CD4-positive, alpha-beta T cell (primary cell): ENCODE results near the gene BICD2. TPM values are rescaled to one million over a fixed set of nuclear protein-coding genes. Genes with fewer than 3 reads are reported as not detected.

Experiments
- ATAC-seq: fragments of 200-7000 bp; cut with Tn5 transposase; one replicate; pipeline ENCODE4 v1.10.0; 2022; ENCODE audit warnings: mild to moderate bottlenecking; ENCODE audit not compliant: poor library complexity
- CTCF ChIA-PET: fragments of 350-600 bp; sonication (Branson Sonifier 250); formaldehyde crosslinking; loops from one replicate; lab custom pipeline; 2021; ENCODE audit warnings: antibody characterized with exemption, inconsistent platforms; lab: Charles Lee
- POLR2A ChIA-PET: fragments of 350-600 bp; sonication (Branson Sonifier 250); formaldehyde crosslinking; loops from one replicate; lab custom pipeline; 2021; ENCODE audit warnings: antibody characterized with exemption, inconsistent platforms; lab: Charles Lee
- DNase-seq, 14 experiments: peaks; one replicate each; pipeline ENCODE4 v3.0.0-alpha.2; 2013 to 2020; ENCODE audit warnings: mixed read lengths in 2 of 14
- H3K27ac ChIP-seq, 2 donors: one replicate each; pipeline versions ENCODE4 v1.5.1 to v1.7.0; 2013; ENCODE audit warnings: low read length in 2 of 2, low read depth in 1 of 2, mild to moderate bottlenecking in 1 of 2
- H3K27me3 ChIP-seq, 2 experiments: 1 replicate in 1 of 2; 2 replicates in 1 of 2; pipeline versions ENCODE4 v1.6.1 to v1.7.0; 2013; ENCODE audit warnings: low read length in 2 of 2, control low read depth in 1 of 2, mild to moderate bottlenecking in 1 of 2, moderate library complexity in 1 of 2; ENCODE audit not compliant: insufficient read depth in 2 of 2, control insufficient read depth in 1 of 2
- H3K36me3 ChIP-seq: one replicate; pipeline ENCODE4 v1.6.1; 2013; ENCODE audit warnings: low read length, control low read depth; ENCODE audit not compliant: insufficient read depth
- H3K4me1 ChIP-seq: one replicate; pipeline ENCODE4 v1.6.1; 2013; ENCODE audit warnings: low read length, control low read depth; ENCODE audit not compliant: insufficient read depth
- H3K4me3 ChIP-seq: one replicate; pipeline ENCODE4 v1.5.1; 2013; ENCODE audit warnings: mild to moderate bottlenecking, low read length, moderate library complexity
- H3K9me3 ChIP-seq, 2 experiments: 1 replicate in 1 of 2; 2 replicates in 1 of 2; pipeline versions ENCODE4 v1.6.1 to v1.7.0; 2013; ENCODE audit warnings: low read length in 2 of 2, mild to moderate bottlenecking in 2 of 2, control low read depth in 1 of 2, moderate library complexity in 1 of 2; ENCODE audit not compliant: control insufficient read depth in 1 of 2, insufficient read depth in 1 of 2
- H3K27ac Mint-ChIP-seq: one replicate; pipeline ENCODE4 v1.8.0; 2020; ENCODE audit warnings: mixed read lengths
- H3K27me3 Mint-ChIP-seq: one replicate; pipeline ENCODE4 v1.8.0; 2021; ENCODE audit warnings: mixed read lengths
- H3K36me3 Mint-ChIP-seq: one replicate; pipeline ENCODE4 v1.8.0; 2021; ENCODE audit warnings: low read depth, mixed read lengths
- H3K4me1 Mint-ChIP-seq: one replicate; pipeline ENCODE4 v1.8.0; 2021; ENCODE audit warnings: low read depth, mixed read lengths
- H3K4me3 Mint-ChIP-seq: one replicate; pipeline ENCODE4 v1.8.0; 2020; ENCODE audit warnings: mild to moderate bottlenecking, mixed read lengths
- H3K9me3 Mint-ChIP-seq: one replicate; pipeline ENCODE4 v1.8.0; 2020; ENCODE audit warnings: mixed read lengths
- CTCF ChIP-seq: fragments of 200-600 bp; IDR thresholded peaks from one replicate; pipeline ENCODE4 v1.8.0; 2022; ENCODE audit warnings: antibody characterized with exemption, mild to moderate bottlenecking
- intact Hi-C, 2 experiments: fragments of 100-400 bp; cut with DNase I in 1 of 2; cut with micrococcal nuclease in 1 of 2; formaldehyde crosslinking; loops; one replicate each; pipeline versions ENCODE4 v1.15.1 to v1.9.0; 2023 to 2025; cut with DNase I, micrococcal nuclease
- total RNA-seq, 174 experiments: library from RNA in 2 of 174; stranded (reverse) in 2 of 174; gene quantifications; one replicate each; pipeline ENCODE4 v1.2.3 and lab custom pipeline; 2021 to 2026

BICD2 gene
- total RNA-seq, 2 experiments from 2014 or later, result 14.1 to 14.9 TPM

GRCh38 chr9:92718086-92719001, 46.3 kb downstream of the BICD2 start:
- no peaks in the 10 kb centered on the region for H3K9me3 Mint-ChIP-seq
- Histone ChIP-seq H3K9me3 (no peaks in the 10 kb centered on the region), H3K4me3 (no peak overlapping the region), H3K27ac (no peak overlapping the region), H3K4me1 (peaks cover 4% of the 10 kb centered on the region), H3K27me3 (no peaks in the 10 kb centered on the region), H3K36me3 (peaks cover 82% of the 10 kb centered on the region)
- H3K4me1 Mint-ChIP-seq, result peaks cover 4% of the 10 kb centered on the region
- no peaks in the 10 kb centered on the region for H3K27me3 Mint-ChIP-seq
- peaks cover 91% of the 10 kb centered on the region for H3K36me3 Mint-ChIP-seq
- ChIA-PET POLR2A (interaction anchor here (0.6 to 1.6 kb wide), 3 partner anchors 26 to 48 kb away, joined by 3 to 6 read pairs (median 3); partner anchors contain the start of gene IPPK), CTCF (interaction anchor here (2.0 kb wide), 1 partner anchor 72 kb away, joined by 17 read pairs; no protein-coding TSS in a partner anchor)
- no peak overlapping the region for H3K27ac Mint-ChIP-seq
- TF ChIP-seq CTCF, result no peak
- peak in 2 of 14 experiments; percentile 16 to 29 for DNase-seq
- H3K4me3 Mint-ChIP-seq, result no peak overlapping the region
- no peak for ATAC-seq
- intact Hi-C loops, result no loop called here

DNA sequence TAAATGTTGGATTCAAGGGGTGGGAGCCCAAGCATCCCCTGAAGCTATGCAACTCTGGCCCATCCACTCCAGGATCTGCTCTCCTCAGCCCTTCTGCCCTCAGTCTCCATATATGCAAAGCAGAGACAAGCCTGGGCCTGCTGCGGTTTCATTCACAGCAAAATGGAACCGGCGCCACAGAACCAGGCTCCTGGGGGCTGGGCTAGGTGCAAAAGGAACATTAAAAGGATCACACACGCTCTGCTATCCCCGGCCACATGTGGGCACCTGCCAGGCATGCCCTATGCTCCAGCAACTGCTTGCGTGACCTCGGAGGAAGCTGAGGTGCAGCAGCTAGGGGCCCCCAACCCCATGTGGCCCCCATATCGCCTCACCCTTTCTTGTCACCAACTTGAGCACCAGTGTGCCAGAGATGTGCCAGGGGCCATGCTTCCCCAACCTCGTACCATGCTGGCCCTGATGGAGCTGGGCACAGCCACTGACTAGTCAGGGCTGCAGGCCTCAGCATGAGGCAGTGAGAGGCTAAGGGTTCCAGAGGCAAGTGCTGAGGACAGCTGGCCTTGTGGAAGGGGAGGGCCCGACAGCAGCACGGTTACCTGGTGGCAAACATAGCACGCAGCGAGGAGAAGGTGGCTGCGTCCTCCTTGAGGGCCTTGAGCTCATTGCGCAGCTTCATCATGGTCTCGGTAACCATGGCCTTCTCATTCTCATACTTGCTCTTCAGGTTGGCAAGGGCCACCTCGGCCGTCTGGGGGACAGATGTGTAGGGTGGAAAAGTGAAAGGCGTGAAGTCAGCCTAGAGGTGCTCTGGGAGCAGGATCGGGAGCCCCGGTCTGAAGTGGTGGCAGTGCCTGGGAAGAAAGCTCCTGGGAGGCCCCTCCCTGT, 47.2 kb downstream of the BICD2 start:
- Mint-ChIP-seq H3K27me3 (no peaks in the 10 kb centered on the region), H3K4me3 (no peak overlapping the region), H3K36me3 (peaks cover 89% of the 10 kb centered on the region), H3K27ac (no peak overlapping the region), H3K4me1 (peaks cover 8% of the 10 kb centered on the region), H3K9me3 (no peaks in the 10 kb centered on the region)
- DNase-seq (peak in 1 of 14 experiments; percentile 17), ATAC-seq (no peak)
- Histone ChIP-seq H3K4me1 (peaks cover 12% of the 10 kb centered on the region), H3K9me3 (no peaks in the 10 kb centered on the region), H3K36me3 (peaks cover 85% of the 10 kb centered on the region), H3K4me3 (no peak overlapping the region), H3K27me3 (no peaks in the 10 kb centered on the region), H3K27ac (no peak overlapping the region)
- CTCF ChIA-PET, result interaction anchor here (1.1 to 2.0 kb wide), 3 partner anchors 42 to 73 kb away, joined by 3 to 17 read pairs (median 4); no protein-coding TSS in a partner anchor
- no peak for TF ChIP-seq CTCF
- intact Hi-C loops, result loop anchor here in 1 of 2 experiments (2.0 kb wide), 1 partner anchor 47 kb away; the partner anchor contains the start of gene BICD2
- POLR2A ChIA-PET, result interaction anchor here (0.6 to 1.6 kb wide), 3 partner anchors 26 to 47 kb away, joined by 3 to 6 read pairs (median 3); partner anchors contain the start of gene IPPK

GRCh38 chr9:92716557-92716956, 48.1 kb downstream of the BICD2 start:
- CTCF ChIA-PET, result interaction anchor here (0.7 to 2.0 kb wide), 5 partner anchors 43 to 74 kb away, joined by 3 to 17 read pairs (median 4); no protein-coding TSS in a partner anchor
- DNase-seq (peak; percentile 70 to 90 (median 82)), ATAC-seq (peak; percentile 83)
- Mint-ChIP-seq H3K27ac (no peak overlapping the region), H3K27me3 (no peaks in the 10 kb centered on the region), H3K4me3 (no peak overlapping the region), H3K4me1 (peaks cover 17% of the 10 kb centered on the region), H3K36me3 (peaks cover 88% of the 10 kb centered on the region), H3K9me3 (no peaks in the 10 kb centered on the region)
- peak; percentile 94 for TF ChIP-seq CTCF
- Histone ChIP-seq H3K36me3 (peaks cover 76% of the 10 kb centered on the region), H3K4me3 (no peak overlapping the region), H3K9me3 (no peaks in the 10 kb centered on the region), H3K27ac (no peak overlapping the region), H3K4me1 (peaks cover 18% of the 10 kb centered on the region), H3K27me3 (no peaks in the 10 kb centered on the region)
- POLR2A ChIA-PET, result no interaction called here
- intact Hi-C loops, result loop anchor here (1.0 to 2.0 kb wide), 3 partner anchors 48 to 75 kb away; partner anchors contain the start of gene BICD2 (in 1 of the 2)
